Tibial artery (tissue), 4 donors: ENCODE measurements around the gene CORO2A.
"Not testable (repeated sequence)": the region's sequence is repeated elsewhere in the genome, so short reads cannot be mapped to it uniquely, and the experiment has no call there.

Experiments
- DNase-seq, 2 donors: peaks; one replicate each; pipeline ENCODE4 v3.0.0-alpha.2; 2019
- H3K27ac ChIP-seq, 2 donors: fragments of 200-600 bp; sonication (generic) in 1 of 2; 1 replicate in 1 of 2; 2 replicates in 1 of 2; pipeline ENCODE4 v1.5.1; 2018 to 2019; ENCODE audit warnings: mild to moderate bottlenecking in 1 of 2
- H3K27me3 ChIP-seq, 2 donors: fragments of 200-600 bp; sonication (generic) in 1 of 2; one replicate each; pipeline versions ENCODE4 v1.5.1 to v1.6.0; 2016 to 2019
- H3K36me3 ChIP-seq, 3 donors: fragments of 200-600 bp; sonication (generic) in 2 of 3; one replicate each; pipeline ENCODE4 v1.5.1; 2016 to 2019; ENCODE audit warnings: mild to moderate bottlenecking in 2 of 3
- H3K4me1 ChIP-seq, 4 donors: fragments of 200-600 bp; sonication (generic) in 2 of 4; 1 replicate in 3 of 4; 2 replicates in 1 of 4; pipeline ENCODE4 v1.5.1; 2016 to 2019
- H3K4me3 ChIP-seq, 2 donors: fragments of 200-600 bp; sonication (generic) in 1 of 2; 1 replicate in 1 of 2; 2 replicates in 1 of 2; pipeline ENCODE4 v1.5.1; 2018 to 2019; ENCODE audit warnings: mild to moderate bottlenecking in 2 of 2
- H3K9me3 ChIP-seq, 3 donors: fragments of 200-600 bp; sonication (generic) in 1 of 3; one replicate each; pipeline ENCODE4 v1.5.1; 2016 to 2019
- CTCF ChIP-seq, 2 experiments: fragments of 200-600 bp in 1 of 2; fragments of 450-650 bp in 1 of 2; IDR thresholded peaks; one replicate each; pipeline ENCODE4 v1.5.1; 2017 to 2019; ENCODE audit warnings: antibody characterized with exemption in 2 of 2, mild to moderate bottlenecking in 1 of 2, moderate library complexity in 1 of 2
- intact Hi-C: fragments of 100-400 bp; cut with DNase I; formaldehyde crosslinking; loops from one replicate; pipeline ENCODE4 v1.15.0; 2023; ENCODE audit warnings: low total_unique reads

The CORO2A gene

GRCh38 chr9:98117984-98118639 lies 74.3 kb downstream of the CORO2A start:
- no peaks in the 10 kb centered on the region for H3K36me3 ChIP-seq
- no peak overlapping the region for H3K27ac ChIP-seq
- H3K4me3 ChIP-seq = peak overlapping the region; percentile 53 to 65
- no peaks in the 10 kb centered on the region for H3K9me3 ChIP-seq
- DNase-seq = no peak
- peaks cover 0 to 10% of the 10 kb centered on the region in 2 donors for H3K27me3 ChIP-seq
- intact Hi-C loops = no loop called here
- TF ChIP-seq CTCF (IDR thresholded peaks at IDR 0.05) = no peak
- H3K4me1 ChIP-seq = peaks cover 0 to 16% (median 8%) of the 10 kb centered on the region in 4 donors

DNA sequence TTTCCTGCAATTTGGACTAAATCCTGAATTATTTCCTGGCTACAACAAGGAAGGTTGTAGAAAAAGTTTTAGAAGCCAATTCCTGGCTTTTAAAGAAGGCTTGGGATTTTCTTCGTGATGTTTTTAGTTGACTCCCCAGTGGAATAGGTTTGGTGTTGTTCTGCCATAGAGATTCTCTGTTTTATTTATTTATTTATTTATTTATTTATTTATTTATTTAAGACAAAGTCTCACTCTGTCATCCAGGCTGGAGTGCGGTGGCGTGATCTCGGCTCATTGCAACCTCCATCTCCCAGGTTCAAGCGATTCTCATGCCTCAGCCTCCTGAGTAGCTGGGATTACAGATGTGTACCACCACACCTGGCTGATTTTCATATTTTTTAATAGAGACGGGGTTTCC lies 75.3 kb downstream of the CORO2A start:
- H3K27ac ChIP-seq, H3K36me3 ChIP-seq, DNase-seq, H3K4me3 ChIP-seq, intact Hi-C loops, H3K9me3 ChIP-seq, H3K27me3 ChIP-seq: not testable (repeated sequence)
- peaks cover 0 to 16% (median 8%) of the 10 kb centered on the region in 4 donors for H3K4me1 ChIP-seq

DNA sequence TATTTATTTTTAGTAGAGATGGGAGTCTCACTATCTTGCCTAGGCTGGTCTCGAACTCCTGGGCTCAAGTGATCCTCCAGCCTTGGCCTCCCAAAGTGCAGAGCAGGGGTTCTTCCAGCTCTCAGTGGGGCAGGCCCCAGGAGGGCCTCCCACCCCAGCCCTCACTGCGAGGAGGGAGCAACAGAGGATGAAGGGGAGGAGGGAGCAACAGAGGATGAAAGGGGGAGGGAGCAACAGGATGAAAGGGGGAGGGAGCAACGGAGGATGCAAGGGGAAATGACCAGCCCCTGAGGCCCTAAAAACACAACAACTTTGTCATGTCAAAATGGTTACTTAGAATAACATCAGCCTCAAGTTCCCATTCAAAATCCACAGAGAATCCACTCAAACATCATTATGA lies 83.4 kb downstream of the CORO2A start:
- Histone ChIP-seq H3K36me3 (no peaks in the 10 kb centered on the region), H3K4me1 (no peaks in the 10 kb centered on the region), H3K9me3 (peaks cover 0 to 4% (median 0%) of the 10 kb centered on the region in 3 donors), H3K27ac (no peak overlapping the region), H3K27me3 (no peaks in the 10 kb centered on the region), H3K4me3 (no peak overlapping the region)
- no peak for TF ChIP-seq CTCF (IDR thresholded peaks at IDR 0.05)
- intact Hi-C loops = no loop called here
- no peak for DNase-seq

- peak in 1 of 2 donors; percentile 50 for DNase-seq
- Histone ChIP-seq H3K4me3 (no peak overlapping the region), H3K27ac (no peak overlapping the region), H3K27me3 (no peaks in the 10 kb centered on the region), H3K9me3 (peaks cover 0 to 4% (median 0%) of the 10 kb centered on the region in 3 donors), H3K4me1 (no peaks in the 10 kb centered on the region), H3K36me3 (no peaks in the 10 kb centered on the region)
- TF ChIP-seq CTCF (IDR thresholded peaks at IDR 0.05) = no peak
- intact Hi-C loops = no loop called here
Observed at GRCh38 chr9:98108531-98109031, 83.9 kb downstream of the CORO2A start.

- Histone ChIP-seq H3K27me3 (no peaks in the 10 kb centered on the region), H3K4me1 (no peaks in the 10 kb centered on the region), H3K4me3 (no peak overlapping the region), H3K9me3 (peaks cover 0 to 4% (median 0%) of the 10 kb centered on the region in 3 donors), H3K36me3 (no peaks in the 10 kb centered on the region), H3K27ac (no peak overlapping the region)
- DNase-seq = no peak
- no peak for TF ChIP-seq CTCF (IDR thresholded peaks at IDR 0.05)
- intact Hi-C loops = no loop called here
Observed at GRCh38 chr9:98107926-98108325, 84.5 kb downstream of the CORO2A start.

GRCh38 chr9:98105006-98105405 lies 87.4 kb downstream of the CORO2A start:
- Histone ChIP-seq H3K27ac (no peak overlapping the region), H3K27me3 (no peaks in the 10 kb centered on the region), H3K4me3 (no peak overlapping the region), H3K4me1 (no peaks in the 10 kb centered on the region), H3K36me3 (no peaks in the 10 kb centered on the region), H3K9me3 (peaks cover 0 to 4% (median 0%) of the 10 kb centered on the region in 3 donors)
- DNase-seq = peak in 1 of 2 donors; percentile 57
- intact Hi-C loops = no loop called here
- TF ChIP-seq CTCF (IDR thresholded peaks at IDR 0.05) = no peak
